Natural killer cell (primary cell): Measurements from ENCODE around the gene GPC5. TPM values are rescaled to one million over a fixed set of nuclear protein-coding genes. Genes with fewer than 3 reads are reported as not detected.

ENCODE experiments used
- ATAC-seq, 3 donors: fragments of 150-1000 bp in 2 of 3; fragments of 200-7000 bp in 1 of 3; cut with Tn5 transposase; 1 replicate in 1 of 3; 2 replicates in 2 of 3; pipeline ENCODE4 v1.10.0; 2021; ENCODE audit warnings: mild to moderate bottlenecking in 2 of 3, moderate library complexity in 2 of 3
- DNase-seq, 2 donors: peaks; one replicate each; pipeline versions ENCODE4 v3.0.0 to v3.0.0-alpha.2; 2013 to 2021; ENCODE audit warnings: mixed read lengths in 1 of 2
- H3K27ac ChIP-seq: one replicate; pipeline ENCODE4 v1.5.1; 2013; ENCODE audit warnings: mild to moderate bottlenecking, low read length
- H3K27me3 ChIP-seq: one replicate; pipeline ENCODE4 v1.6.1; 2013; ENCODE audit warnings: low read length; ENCODE audit not compliant: control insufficient read depth, insufficient read depth
- H3K36me3 ChIP-seq: one replicate; pipeline ENCODE4 v1.6.1; 2013; ENCODE audit warnings: low read length; ENCODE audit not compliant: control insufficient read depth, insufficient read depth
- H3K4me1 ChIP-seq: one replicate; pipeline ENCODE4 v1.6.1; 2013; ENCODE audit warnings: low read length; ENCODE audit not compliant: control insufficient read depth, insufficient read depth
- H3K4me3 ChIP-seq: one replicate; pipeline ENCODE4 v1.5.1; 2013; ENCODE audit warnings: low read length
- H3K9me3 ChIP-seq: one replicate; pipeline ENCODE4 v1.6.1; 2013; ENCODE audit warnings: low read length; ENCODE audit not compliant: control insufficient read depth, insufficient read depth
- H3K27ac Mint-ChIP-seq, 2 donors: one replicate each; pipeline ENCODE4 v1.8.0; 2022; ENCODE audit warnings: mild to moderate bottlenecking in 2 of 2, mixed read lengths in 2 of 2, moderate library complexity in 1 of 2
- H3K27me3 Mint-ChIP-seq, 2 donors: one replicate each; pipeline ENCODE4 v1.8.0; 2022; ENCODE audit warnings: low read depth in 2 of 2, mixed read lengths in 2 of 2
- H3K36me3 Mint-ChIP-seq: one replicate; pipeline ENCODE4 v1.8.0; 2022; ENCODE audit warnings: mixed read lengths
- H3K4me1 Mint-ChIP-seq, 2 donors: one replicate each; pipeline ENCODE4 v1.8.0; 2022; ENCODE audit warnings: mixed read lengths in 2 of 2
- H3K4me3 Mint-ChIP-seq: one replicate; pipeline ENCODE4 v1.8.0; 2022; ENCODE audit warnings: mild to moderate bottlenecking, moderate library complexity, mixed read lengths
- H3K9me3 Mint-ChIP-seq, 2 donors: one replicate each; pipeline ENCODE4 v1.8.0; 2022; ENCODE audit warnings: mixed read lengths in 2 of 2
- CTCF ChIP-seq: fragments of 200-600 bp; IDR thresholded peaks from one replicate; pipeline ENCODE4 v1.8.0; 2022; ENCODE audit warnings: antibody characterized with exemption
- WGBS: methylation state at CpG from one replicate; pipeline ENCODE4 v1.1.7; 2013; ENCODE audit warnings: missing lambda C conversion rate; ENCODE audit not compliant: insufficient coverage; 5-methylcytosine and 5-hydroxymethylcytosine counted together
- intact Hi-C: fragments of 100-400 bp; cut with micrococcal nuclease; formaldehyde crosslinking; loops from one replicate; pipeline ENCODE4 v1.14.2; 2022
- total RNA-seq, 4 donors: library from RNA; stranded (reverse); fragments of 120-200 nt in 1 of 4; gene quantifications; one replicate each; pipeline versions ENCODE4 v1.2.3 to v1.2.4, GENCODE V29; 2013 to 2022

Gene GPC5
- total RNA-seq, 3 donors from 2014 or later (not counting 1 experiment from before 2014, with no cell fraction given): not detected

GRCh38 chr13:92661406-92661805 is 1263.0 kb downstream of the GPC5 start:
- Mint-ChIP-seq H3K27me3 (no peaks in the 10 kb centered on the region), H3K9me3 (peaks cover 12 to 31% of the 10 kb centered on the region in 2 donors), H3K36me3 (no peaks in the 10 kb centered on the region), H3K4me1 (no peaks in the 10 kb centered on the region), H3K27ac (no peak overlapping the region), H3K4me3 (no peak overlapping the region)
- ATAC-seq: no peak
- H3K4me3 ChIP-seq: no peak overlapping the region
- peaks cover 5% of the 10 kb centered on the region for H3K9me3 ChIP-seq
- no peak for DNase-seq
- no CpG with 5 or more reads among the region's 1 CpG for WGBS
- TF ChIP-seq CTCF: no peak
- no peaks in the 10 kb centered on the region for H3K36me3 ChIP-seq
- no peak overlapping the region for H3K27ac ChIP-seq
- no peaks in the 10 kb centered on the region for H3K27me3 ChIP-seq
- H3K4me1 ChIP-seq: no peaks in the 10 kb centered on the region
- intact Hi-C loops: no loop called here

- no peak overlapping the region for H3K27ac Mint-ChIP-seq
- H3K4me1 Mint-ChIP-seq: no peaks in the 10 kb centered on the region
- ATAC-seq (no peak), DNase-seq (no peak)
- Histone ChIP-seq H3K36me3 (no peaks in the 10 kb centered on the region), H3K9me3 (peaks cover 3% of the 10 kb centered on the region), H3K4me1 (no peaks in the 10 kb centered on the region), H3K4me3 (no peak overlapping the region), H3K27ac (no peak overlapping the region), H3K27me3 (no peaks in the 10 kb centered on the region)
- no peak for TF ChIP-seq CTCF
- intact Hi-C loops: no loop called here
- H3K36me3 Mint-ChIP-seq: no peaks in the 10 kb centered on the region
- H3K9me3 Mint-ChIP-seq: peaks cover 19 to 33% of the 10 kb centered on the region in 2 donors
- no peak overlapping the region for H3K4me3 Mint-ChIP-seq
- H3K27me3 Mint-ChIP-seq: no peaks in the 10 kb centered on the region
Measured at GRCh38 chr13:92668157-92668556, 1269.7 kb downstream of the GPC5 start.

GRCh38 chr13:92670096-92670495 is 1271.7 kb downstream of the GPC5 start:
- Histone ChIP-seq H3K4me1 (no peaks in the 10 kb centered on the region), H3K9me3 (peaks cover 3% of the 10 kb centered on the region), H3K36me3 (no peaks in the 10 kb centered on the region), H3K27me3 (no peaks in the 10 kb centered on the region), H3K4me3 (no peak overlapping the region), H3K27ac (no peak overlapping the region)
- no peak overlapping the region for H3K27ac Mint-ChIP-seq
- 89% methylated on average over 2 of the region's 2 CpGs for WGBS
- no peak for TF ChIP-seq CTCF
- H3K4me3 Mint-ChIP-seq: no peak overlapping the region
- no peaks in the 10 kb centered on the region for H3K4me1 Mint-ChIP-seq
- no peaks in the 10 kb centered on the region for H3K36me3 Mint-ChIP-seq
- peaks cover 17 to 26% of the 10 kb centered on the region in 2 donors for H3K9me3 Mint-ChIP-seq
- ATAC-seq (no peak), DNase-seq (no peak)
- intact Hi-C loops: no loop called here
- H3K27me3 Mint-ChIP-seq: no peaks in the 10 kb centered on the region

GRCh38 chr13:92671821-92672220 is 1273.4 kb downstream of the GPC5 start:
- ATAC-seq: no peak
- H3K27me3 Mint-ChIP-seq: no peaks in the 10 kb centered on the region
- no peak overlapping the region for H3K27ac Mint-ChIP-seq
- intact Hi-C loops: no loop called here
- Histone ChIP-seq H3K27ac (no peak overlapping the region), H3K4me3 (no peak overlapping the region), H3K9me3 (peaks cover 3% of the 10 kb centered on the region), H3K4me1 (no peaks in the 10 kb centered on the region), H3K27me3 (no peaks in the 10 kb centered on the region), H3K36me3 (no peaks in the 10 kb centered on the region)
- H3K36me3 Mint-ChIP-seq: no peaks in the 10 kb centered on the region
- no peak for TF ChIP-seq CTCF
- 60% methylated on average over 1 of the region's 2 CpGs for WGBS
- no peaks in the 10 kb centered on the region for H3K4me1 Mint-ChIP-seq
- no peak overlapping the region for H3K4me3 Mint-ChIP-seq
- H3K9me3 Mint-ChIP-seq: peaks cover 20 to 26% of the 10 kb centered on the region in 2 donors
- no peak for DNase-seq
